ENCODE results near the gene GNB1.
"Not testable (repeated sequence)": the region's sequence is repeated elsewhere in the genome, so short reads cannot be mapped to it uniquely, and the experiment has no call there.

GNB1 gene

GRCh38 chr1:1889847-1890505, 911 bp downstream of the GNB1 start:
- DNase-seq (ENCODE audit: low spot score), result peak; percentile 48

DNA sequence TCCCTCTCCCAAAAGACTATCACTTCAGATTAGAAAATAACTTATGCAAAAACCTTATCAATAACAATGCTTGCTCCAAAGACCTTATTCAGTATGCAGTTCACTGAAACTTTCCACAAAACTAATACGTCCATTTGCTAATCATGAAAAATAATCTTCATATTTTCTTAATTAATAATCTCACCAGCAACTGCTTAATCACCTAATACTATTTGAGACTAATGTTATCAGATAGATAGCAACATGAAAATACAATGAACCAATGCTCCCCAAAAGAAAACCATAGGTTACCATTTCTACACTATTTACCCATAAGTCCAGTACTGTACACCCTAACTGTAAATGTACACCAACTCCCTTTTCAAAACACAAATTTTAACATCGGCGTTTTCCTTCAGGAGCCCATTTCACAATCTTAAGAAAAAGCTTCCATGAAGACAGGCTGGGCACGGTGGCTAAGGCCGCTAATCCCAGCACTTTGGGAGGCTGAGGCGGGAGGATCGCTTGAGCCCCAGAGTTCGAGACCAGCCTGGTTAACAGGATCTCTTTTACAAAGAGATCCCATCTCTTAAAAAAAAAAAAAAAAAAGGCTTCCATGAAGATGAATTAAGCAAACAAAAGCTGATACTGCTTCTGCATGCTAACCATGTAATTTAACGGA, 1.7 kb downstream of the GNB1 start:
- DNase-seq (ENCODE audit: low spot score), result no peak

DNA sequence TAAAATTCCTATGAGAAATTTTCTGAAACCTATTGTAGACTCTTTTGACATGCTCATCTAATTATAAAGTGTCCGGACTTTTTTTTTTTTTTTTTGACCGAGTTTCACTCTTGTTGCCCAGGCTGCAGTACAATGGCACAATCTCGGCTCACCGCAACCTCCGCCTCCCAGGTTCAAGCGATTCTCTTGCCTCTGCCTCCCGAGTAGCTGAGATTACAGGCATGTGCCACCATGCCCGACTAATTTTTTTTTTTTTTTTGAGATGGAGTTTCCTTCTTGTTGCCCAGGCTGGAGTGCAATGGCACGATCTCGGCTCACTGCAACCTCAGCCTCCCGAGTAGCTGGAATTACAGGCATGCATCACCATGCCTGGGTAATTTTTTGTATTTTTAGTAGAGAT, 7.0 kb downstream of the GNB1 start:
- DNase-seq (ENCODE audit: low spot score), result not testable (repeated sequence)

DNA sequence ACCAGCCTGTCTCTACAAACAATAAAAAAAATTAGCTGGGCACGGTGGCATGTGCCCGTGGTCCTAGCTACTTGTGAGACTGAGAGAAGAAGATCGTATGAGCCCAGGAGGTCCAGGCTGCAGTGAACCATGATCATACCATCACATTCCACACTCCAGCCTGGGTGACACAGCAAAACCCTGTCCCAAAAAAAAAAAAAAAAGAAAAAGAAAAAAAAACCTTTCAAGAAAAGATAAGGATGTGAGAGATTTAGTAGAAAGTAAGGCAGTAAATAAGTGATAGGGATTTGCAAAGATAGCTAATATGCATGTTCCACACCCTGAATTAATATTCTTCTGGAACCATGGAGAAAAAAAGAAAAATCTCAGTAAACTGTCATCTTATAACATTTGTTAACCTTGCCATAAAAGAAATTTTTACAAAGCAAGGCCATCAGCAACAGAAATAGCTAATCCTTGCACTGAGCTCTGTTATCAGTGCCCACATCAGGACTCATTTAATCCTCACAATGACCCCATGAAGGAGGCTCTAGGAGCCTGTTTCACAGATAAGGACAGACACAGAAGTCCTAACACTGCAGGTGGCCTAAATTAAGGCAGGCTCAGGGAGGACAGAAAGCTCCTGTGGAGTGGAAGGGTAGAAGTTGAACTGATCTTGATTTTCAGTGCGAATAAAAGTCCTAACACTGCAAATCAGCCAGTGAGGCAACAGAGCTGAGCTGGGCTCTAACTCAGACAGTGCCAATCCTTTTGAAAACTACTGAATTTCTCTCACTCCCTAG, 7.6 kb downstream of the GNB1 start:
- no peak for DNase-seq (ENCODE audit: low spot score)

DNA sequence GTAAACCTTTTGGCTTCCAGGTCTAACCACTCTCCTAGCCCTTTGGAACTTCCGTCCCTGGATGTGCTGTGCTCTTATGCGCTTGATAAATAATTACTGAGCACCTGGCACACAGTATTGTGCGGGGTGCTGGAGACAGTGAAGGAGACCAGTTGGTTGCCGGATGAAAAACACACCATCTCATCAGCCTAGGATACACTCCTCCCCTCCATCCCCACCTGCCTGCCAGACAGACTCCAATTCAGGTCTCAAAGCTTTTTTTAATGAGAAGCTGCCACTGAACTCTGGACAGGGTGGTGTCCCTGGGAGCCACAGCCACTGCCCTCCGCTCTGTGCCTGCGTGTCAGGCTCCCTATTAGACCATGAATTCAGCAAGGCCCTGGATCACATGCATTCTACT, 9.2 kb downstream of the GNB1 start:
- no peak for DNase-seq (ENCODE audit: low spot score)

DNA sequence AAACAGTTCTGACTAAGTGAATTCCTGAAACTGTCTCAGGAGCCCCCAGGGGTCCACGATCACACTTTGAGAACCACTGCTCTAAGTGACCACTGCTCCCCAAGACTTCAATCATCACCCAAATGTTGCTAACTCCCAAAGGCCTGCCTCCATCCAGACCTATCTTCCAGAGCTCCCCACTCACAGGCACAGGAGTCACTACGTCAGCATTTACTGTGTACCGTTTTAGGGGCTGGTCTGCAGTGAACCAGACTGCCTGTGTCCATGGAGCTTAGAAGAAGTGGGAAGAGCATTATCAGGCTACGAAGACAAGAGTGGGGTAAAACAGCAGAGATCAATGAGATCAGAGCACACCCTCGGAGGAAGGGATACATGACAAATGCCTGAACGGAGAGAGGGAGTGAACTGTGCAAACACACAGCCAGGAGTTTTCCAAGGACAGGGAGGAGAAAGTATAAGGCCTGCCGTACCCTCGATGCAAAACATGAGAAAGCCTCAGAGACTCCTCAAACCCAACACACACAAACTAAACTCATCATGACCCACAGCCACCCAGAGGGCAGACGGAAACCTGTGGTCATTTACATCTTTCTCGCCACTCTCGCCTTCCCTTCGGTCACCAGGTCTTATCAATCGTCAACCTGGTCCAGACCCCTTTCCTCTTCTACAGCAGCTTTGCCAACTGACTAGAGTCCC, 10.1 kb downstream of the GNB1 start:
- DNase-seq (ENCODE audit: low spot score), result no peak

DNA sequence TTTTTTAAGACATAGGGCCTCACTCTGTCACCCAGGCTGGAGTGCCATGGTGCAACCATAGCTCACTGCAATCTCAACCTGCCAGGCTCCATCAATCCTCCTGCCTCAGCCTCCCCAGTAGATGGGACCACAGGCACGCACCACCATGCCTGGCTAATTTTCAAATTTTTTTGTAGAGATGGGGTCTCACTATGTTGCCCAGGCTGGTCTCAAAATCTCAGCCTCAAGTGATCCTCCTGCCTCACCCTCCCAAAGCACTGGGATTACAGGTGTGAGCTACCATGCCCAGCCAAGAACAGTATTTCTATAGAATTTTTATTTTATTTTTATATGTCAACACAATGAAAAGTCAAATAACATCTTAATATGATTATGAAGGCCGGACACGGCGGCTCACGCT, 10.9 kb downstream of the GNB1 start:
- DNase-seq (ENCODE audit: low spot score), result no peak

DNA sequence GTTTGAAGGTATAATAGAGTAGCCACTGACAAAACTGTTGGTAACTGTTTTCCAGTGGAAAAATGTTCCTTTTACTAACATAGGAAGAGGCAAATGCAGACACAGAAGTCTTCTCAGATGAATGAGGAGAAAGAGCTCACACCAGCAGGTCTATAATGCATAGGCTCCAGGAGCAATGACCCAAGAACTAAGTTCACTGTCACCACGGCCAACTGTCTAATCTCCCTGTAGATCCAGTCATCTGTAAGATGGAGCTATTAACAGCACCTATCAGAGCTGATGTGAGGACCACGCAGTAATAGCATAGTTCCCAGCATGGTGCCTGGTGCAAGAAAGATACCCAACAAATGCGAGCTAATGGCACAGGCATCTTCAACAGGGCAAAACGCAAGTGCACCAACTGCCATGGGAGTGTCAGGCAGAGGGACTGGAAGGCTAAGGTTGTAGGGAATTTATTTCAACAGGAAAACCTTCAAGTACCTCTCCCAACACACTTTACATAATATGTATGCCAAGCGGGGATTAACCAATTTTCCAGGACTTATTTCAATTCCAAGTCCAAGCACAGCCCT, 12.9 kb downstream of the GNB1 start:
- DNase-seq (ENCODE audit: low spot score), result no peak

GRCh38 chr1:1876335-1876930, 14.5 kb downstream of the GNB1 start:
- no peak for DNase-seq (ENCODE audit: low spot score)

DNA sequence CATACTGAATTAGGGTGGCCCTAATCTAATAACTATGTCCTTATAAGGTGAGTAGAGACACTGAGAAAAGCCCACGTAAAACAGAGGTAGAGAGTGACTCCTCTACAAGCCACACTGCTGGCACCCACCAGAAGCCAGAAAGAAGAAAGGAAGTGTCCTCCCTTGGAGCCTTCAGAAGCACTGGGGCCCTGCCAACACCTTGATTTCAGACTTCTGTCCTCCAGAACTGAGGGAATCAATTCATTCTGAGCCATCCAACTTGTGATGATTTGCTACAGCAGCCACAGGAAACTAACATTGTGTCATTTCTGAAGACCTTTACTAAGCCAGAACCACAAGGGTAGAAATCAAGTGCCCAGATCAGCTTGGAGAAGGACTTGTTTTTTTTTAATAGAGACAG, 15.0 kb downstream of the GNB1 start:
- DNase-seq (ENCODE audit: low spot score), result no peak

DNA sequence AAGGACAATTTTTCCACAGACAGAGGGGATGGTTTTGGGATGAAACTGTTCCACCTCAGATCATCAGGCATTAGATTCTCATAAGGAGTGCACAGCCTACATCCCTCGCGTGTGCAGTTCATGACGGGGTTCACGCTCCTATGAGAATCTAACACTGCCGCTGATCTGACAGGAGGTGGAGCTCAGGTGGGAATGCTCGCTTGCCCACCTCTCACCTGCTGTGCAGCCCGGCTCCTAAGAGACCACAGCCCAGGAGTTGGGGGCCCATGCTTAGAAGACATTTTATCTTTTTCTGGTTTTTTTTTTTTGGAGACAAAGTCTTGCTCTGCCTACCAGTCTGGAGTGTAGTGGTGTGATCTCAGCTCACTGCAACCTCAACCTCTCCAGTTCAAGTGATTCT, 16.0 kb downstream of the GNB1 start:
- DNase-seq (ENCODE audit: low spot score), result no peak

- no peak for DNase-seq (ENCODE audit: low spot score)
These were observed 17.7 kb downstream of the GNB1 start for GRCh38 chr1:1873186-1873585.

DNA sequence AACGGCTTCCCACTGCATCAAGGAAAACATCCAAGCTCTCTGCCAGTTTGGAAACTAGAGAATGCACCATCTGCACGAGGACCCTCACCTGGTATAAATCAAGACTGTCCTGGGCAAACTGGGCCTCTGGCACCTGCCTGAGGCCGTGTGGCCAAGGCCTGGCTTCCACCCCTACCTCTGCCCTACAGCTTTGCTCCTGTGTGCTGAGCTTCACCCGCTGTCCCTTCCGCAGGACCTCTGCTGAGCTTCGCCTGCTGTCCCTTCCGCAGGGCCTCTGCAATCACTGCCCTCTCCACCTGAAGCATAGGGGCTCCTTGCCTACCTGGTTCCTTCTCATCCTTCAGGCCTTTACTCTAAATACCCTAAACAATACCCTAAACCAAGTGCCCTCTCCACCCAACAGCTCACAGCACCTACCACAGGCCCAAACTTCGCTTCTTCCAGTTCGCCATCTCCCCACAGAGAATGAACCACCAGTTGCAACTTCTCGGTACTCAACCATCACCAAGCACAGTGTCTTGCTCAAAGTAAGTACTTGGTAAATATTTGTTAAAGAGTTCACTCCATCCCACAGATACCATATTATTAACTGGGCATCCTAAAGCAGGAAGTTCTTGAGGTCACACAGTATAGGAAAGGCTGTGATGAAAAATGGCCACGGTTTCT, 18.4 kb downstream of the GNB1 start:
- no peak for DNase-seq (ENCODE audit: low spot score)

- no peak for DNase-seq (ENCODE audit: low spot score)
These were observed 21.4 kb downstream of the GNB1 start for GRCh38 chr1:1869469-1869868.

- no peak for DNase-seq (ENCODE audit: low spot score)
These were observed 23.7 kb downstream of the GNB1 start for GRCh38 chr1:1867164-1867563.

DNA sequence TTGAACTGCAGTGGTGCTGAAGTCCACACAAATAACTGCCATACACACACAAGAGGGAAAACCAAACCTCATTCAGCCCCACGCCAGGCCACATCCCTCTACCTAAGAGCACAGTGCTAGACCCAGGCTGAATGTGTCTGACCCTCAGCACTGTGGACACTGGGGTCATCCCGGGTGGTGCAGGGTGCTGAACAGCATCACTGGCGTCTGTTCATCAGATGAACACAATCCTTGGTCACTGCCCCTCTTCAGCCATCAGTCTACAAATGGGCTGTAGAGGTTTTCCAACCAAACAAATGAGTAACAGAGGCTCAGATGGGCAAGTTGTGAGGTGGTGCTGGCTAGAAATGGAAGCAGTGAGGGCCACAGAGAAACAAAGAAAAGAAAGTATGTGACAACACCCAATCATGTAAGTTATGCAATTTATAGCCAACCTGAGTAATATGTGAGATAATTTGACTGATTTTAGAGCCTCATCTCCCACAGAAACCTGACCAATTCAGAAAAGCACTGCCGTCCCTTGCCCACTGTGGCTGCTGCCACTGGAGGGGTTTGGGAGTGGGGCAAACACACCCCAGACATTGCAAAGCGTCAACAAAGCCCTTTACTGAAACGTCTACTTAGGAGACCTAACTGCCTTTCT, 27.9 kb downstream of the GNB1 start:
- DNase-seq (ENCODE audit: low spot score), result no peak

GRCh38 chr1:1861761-1862310, 29.1 kb downstream of the GNB1 start:
- DNase-seq (ENCODE audit: low spot score), result not testable (repeated sequence)

DNA sequence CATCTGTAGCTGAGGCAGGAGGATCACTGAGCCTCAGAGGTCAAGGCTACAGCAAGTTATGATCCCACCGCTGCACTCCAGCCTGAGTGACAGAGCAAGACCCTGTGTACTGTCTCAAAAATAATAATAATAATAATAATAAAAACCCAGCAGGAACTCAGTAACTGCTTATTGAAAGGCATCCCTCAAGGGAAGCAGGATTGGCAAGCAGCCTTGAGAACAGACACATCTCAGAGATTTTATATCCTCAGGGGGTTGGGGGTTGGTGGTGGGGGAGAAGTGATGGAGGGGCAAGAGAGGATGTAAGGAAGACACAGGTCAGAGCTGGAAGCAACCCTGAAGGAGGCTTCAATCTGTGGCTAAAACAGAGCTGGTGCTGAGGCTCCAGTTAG, 29.6 kb downstream of the GNB1 start:
- no peak for DNase-seq (ENCODE audit: low spot score)

GRCh38 chr1:1859970-1860697, 30.8 kb downstream of the GNB1 start:
- DNase-seq (ENCODE audit: low spot score), result not testable (repeated sequence)

Measured in RKO (cell line).